ENCODE data around the gene HOXC9.

HOXC9 gene

DNA sequence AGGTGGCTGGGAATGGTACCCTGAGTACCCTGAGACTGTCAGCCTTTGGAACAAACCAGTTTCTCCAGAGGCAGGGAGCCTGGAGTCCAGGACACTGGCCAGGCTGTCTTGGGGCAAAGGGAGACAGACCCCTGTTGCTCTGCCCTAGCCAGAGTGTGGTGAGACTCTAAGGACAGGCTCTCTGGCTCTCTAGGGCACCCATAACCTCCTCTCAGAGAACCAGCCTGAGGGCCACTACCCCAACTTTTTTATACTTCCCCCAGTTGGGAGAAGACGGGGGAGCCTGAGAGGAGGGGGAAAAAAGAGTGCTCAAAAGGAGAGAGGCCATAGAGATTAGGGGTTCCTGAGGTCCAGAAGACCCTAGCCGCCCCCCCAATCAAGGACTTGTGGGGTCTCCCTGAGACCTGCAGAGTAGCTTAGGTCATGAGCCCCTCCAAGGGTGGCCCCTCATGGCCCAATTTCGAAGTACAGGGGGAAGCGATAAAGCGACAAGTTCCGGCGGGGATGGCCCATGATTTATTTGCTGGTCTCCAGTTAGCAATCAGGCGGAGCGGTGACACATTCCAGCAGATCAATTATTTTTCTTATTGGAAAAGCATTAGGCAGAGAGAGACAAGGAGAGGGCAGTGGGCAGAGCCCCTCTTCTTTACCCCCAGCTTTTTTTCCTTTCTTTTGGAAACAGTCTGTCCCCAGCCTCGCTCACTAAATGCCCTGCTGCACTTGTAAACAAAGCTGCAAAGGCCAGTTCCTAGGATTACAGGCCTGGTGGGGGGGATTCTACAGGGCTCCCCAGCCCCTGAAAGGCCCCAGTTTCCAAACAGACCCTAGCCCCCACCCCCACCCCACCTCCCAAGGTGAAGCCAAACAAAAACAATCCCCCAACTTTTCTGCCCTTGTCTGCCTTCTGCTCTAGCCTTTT, 10.4 kb downstream of the HOXC9 start:
- Histone ChIP-seq H3K27ac (ENCODE audit: low read depth in 2 of 2, low read length in 2 of 2) (no peak overlapping the region), H3K4me3 (ENCODE audit: low read length in 2 of 2) (no peak overlapping the region), H3K27me3 (ENCODE audit: control insufficient read depth in 2 of 2, insufficient read depth in 2 of 2, low read length in 2 of 2) (peaks cover 81 to 83% of the 10 kb centered on the region in 2 donors), H3K4me1 (ENCODE audit: control insufficient read depth in 2 of 2, insufficient read depth in 2 of 2, low read length in 2 of 2) (peaks cover 4 to 5% of the 10 kb centered on the region in 2 donors), H3K36me3 (ENCODE audit: control insufficient read depth in 2 of 2, insufficient read depth in 2 of 2, low read length in 2 of 2) (no peaks in the 10 kb centered on the region), H3K9ac (ENCODE audit: low read depth in 1 of 2, low read length in 2 of 2) (no peak overlapping the region), H3K9me3 (ENCODE audit: control insufficient read depth in 2 of 2, low read length in 2 of 2) (no peaks in the 10 kb centered on the region)

DNA sequence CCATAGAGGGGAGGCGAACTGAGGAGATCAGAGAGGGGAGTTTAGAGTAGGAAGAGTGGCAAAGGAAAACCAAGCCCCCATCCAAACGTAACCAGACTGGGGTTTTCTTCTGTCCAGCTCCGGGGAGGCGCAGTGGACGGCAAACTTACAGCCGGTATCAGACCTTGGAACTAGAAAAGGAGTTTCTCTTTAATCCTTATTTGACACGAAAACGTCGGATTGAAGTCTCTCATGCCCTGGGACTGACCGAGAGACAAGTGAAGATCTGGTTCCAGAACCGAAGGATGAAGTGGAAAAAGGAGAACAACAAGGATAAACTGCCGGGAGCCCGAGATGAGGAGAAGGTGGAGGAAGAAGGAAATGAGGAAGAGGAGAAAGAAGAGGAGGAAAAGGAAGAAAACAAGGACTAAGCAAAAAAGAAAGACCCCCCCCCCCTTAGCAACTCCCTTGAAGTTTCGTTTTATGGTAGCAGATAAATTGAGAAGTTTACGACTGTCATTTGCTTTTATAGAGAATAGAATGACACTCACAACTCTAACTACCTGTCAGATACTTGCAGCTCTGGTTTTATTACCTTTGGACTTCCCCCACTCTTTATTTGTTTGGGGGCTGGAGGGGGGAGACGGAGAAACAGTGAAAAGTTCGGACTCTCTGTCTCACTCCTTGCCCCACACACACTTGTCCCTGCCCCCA, 11.2 kb downstream of the HOXC9 start:
- Histone ChIP-seq H3K27ac (ENCODE audit: low read depth in 2 of 2, low read length in 2 of 2) (no peak overlapping the region), H3K9ac (ENCODE audit: low read depth in 1 of 2, low read length in 2 of 2) (no peak overlapping the region), H3K9me3 (ENCODE audit: control insufficient read depth in 2 of 2, low read length in 2 of 2) (no peaks in the 10 kb centered on the region), H3K4me3 (ENCODE audit: low read length in 2 of 2) (no peak overlapping the region), H3K36me3 (ENCODE audit: control insufficient read depth in 2 of 2, insufficient read depth in 2 of 2, low read length in 2 of 2) (no peaks in the 10 kb centered on the region), H3K27me3 (ENCODE audit: control insufficient read depth in 2 of 2, insufficient read depth in 2 of 2, low read length in 2 of 2) (peaks cover 83% of the 10 kb centered on the region in 2 donors), H3K4me1 (ENCODE audit: control insufficient read depth in 2 of 2, insufficient read depth in 2 of 2, low read length in 2 of 2) (peaks cover 4 to 5% of the 10 kb centered on the region in 2 donors)

GRCh38 chr12:54011665-54012532, 11.9 kb downstream of the HOXC9 start:
- Histone ChIP-seq H3K27ac (ENCODE audit: low read depth in 2 of 2, low read length in 2 of 2) (no peak overlapping the region), H3K27me3 (ENCODE audit: control insufficient read depth in 2 of 2, insufficient read depth in 2 of 2, low read length in 2 of 2) (peaks cover 78% of the 10 kb centered on the region in 2 donors), H3K4me3 (ENCODE audit: low read length in 2 of 2) (no peak overlapping the region), H3K9ac (ENCODE audit: low read depth in 1 of 2, low read length in 2 of 2) (no peak overlapping the region), H3K36me3 (ENCODE audit: control insufficient read depth in 2 of 2, insufficient read depth in 2 of 2, low read length in 2 of 2) (no peaks in the 10 kb centered on the region), H3K4me1 (ENCODE audit: control insufficient read depth in 2 of 2, insufficient read depth in 2 of 2, low read length in 2 of 2) (peaks cover 0 to 2% of the 10 kb centered on the region in 2 donors), H3K9me3 (ENCODE audit: control insufficient read depth in 2 of 2, low read length in 2 of 2) (no peaks in the 10 kb centered on the region)

DNA sequence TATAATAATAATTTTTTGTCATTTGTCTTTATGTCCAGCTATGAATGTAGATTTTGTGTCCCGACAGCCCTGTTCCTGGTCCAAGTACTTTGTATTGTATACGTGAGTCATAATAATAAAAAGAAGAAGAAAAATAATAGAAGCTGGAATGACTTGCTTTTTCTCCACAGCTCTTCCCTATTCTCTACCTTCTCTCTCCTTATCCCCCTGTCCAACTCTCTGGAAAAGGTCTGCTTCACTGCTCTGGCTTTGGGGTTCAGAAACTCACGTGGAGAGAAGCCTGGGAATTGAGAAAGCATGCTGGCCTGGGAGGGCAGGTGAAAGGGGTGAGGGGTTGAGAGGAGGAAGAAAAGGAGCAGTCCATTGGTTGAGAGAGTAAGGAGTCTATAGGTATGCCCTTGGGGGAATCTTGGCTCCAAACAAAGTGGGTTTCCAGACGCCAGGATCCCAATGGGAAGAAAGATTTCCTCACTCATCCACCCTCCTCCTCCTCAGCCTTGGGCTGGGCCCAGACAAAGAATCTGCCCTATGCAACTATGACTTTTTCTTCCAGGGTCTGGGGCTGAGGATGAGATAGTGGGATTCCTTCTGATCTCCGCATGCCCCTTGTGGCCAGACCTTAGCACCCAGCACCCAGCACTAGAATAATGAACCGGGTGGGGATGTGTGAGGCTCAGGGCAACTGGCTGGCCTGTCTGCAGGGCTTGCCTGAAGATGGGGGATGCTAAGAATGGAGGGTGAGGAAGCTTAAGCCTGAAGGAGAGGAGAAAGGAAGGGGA, 12.9 kb downstream of the HOXC9 start:
- H3K9me3 ChIP-seq (ENCODE audit: control insufficient read depth in 2 of 2, low read length in 2 of 2) = no peaks in the 10 kb centered on the region
- H3K36me3 ChIP-seq (ENCODE audit: control insufficient read depth in 2 of 2, insufficient read depth in 2 of 2, low read length in 2 of 2) = no peaks in the 10 kb centered on the region
- no peak overlapping the region for H3K4me3 ChIP-seq (ENCODE audit: low read length in 2 of 2)
- peaks cover 74 to 77% of the 10 kb centered on the region in 2 donors for H3K27me3 ChIP-seq (ENCODE audit: control insufficient read depth in 2 of 2, insufficient read depth in 2 of 2, low read length in 2 of 2)
- H3K4me1 ChIP-seq (ENCODE audit: control insufficient read depth in 2 of 2, insufficient read depth in 2 of 2, low read length in 2 of 2) = peaks cover 2% of the 10 kb centered on the region in 2 donors
- no peak overlapping the region for H3K27ac ChIP-seq (ENCODE audit: low read depth in 2 of 2, low read length in 2 of 2)
- no peak overlapping the region for H3K9ac ChIP-seq (ENCODE audit: low read depth in 1 of 2, low read length in 2 of 2)

DNA sequence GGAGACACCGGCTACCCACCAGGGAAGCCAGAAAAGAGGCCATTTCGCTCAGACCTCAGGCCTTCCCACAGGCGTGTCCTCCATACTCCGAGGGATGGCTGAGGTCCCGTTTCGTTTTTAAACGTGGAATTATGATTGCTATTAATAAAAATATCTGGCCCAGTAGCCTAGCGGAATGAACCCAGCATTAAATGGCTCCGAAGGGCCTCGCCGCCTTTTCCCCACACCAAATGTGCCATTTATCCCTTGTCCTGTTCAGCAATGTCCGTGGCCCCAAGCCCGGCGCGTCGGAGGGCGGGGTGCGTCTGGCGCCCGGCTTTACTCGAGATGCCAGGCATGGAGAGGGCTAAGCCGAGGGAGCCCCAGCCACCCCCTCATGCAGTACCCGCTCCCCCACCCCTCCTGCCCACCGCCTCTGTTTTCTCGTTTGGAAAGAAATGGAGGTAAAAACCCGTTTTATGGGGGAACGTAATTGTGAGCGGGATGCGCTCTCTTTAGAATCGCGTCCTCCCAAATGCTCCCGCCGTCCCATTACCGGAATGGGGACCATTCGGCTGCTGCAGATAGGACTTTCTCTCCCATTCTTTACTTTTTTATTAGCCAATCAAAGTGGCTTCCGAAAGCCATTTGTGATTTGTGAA, 14.5 kb downstream of the HOXC9 start:
- Histone ChIP-seq H3K27me3 (ENCODE audit: control insufficient read depth in 2 of 2, insufficient read depth in 2 of 2, low read length in 2 of 2) (peaks cover 73 to 80% of the 10 kb centered on the region in 2 donors), H3K4me1 (ENCODE audit: control insufficient read depth in 2 of 2, insufficient read depth in 2 of 2, low read length in 2 of 2) (peaks cover 2% of the 10 kb centered on the region in 2 donors), H3K9ac (ENCODE audit: low read depth in 1 of 2, low read length in 2 of 2) (no peak overlapping the region), H3K27ac (ENCODE audit: low read depth in 2 of 2, low read length in 2 of 2) (no peak overlapping the region), H3K9me3 (ENCODE audit: control insufficient read depth in 2 of 2, low read length in 2 of 2) (no peaks in the 10 kb centered on the region), H3K36me3 (ENCODE audit: control insufficient read depth in 2 of 2, insufficient read depth in 2 of 2, low read length in 2 of 2) (no peaks in the 10 kb centered on the region), H3K4me3 (ENCODE audit: low read length in 2 of 2) (no peak overlapping the region)

DNA sequence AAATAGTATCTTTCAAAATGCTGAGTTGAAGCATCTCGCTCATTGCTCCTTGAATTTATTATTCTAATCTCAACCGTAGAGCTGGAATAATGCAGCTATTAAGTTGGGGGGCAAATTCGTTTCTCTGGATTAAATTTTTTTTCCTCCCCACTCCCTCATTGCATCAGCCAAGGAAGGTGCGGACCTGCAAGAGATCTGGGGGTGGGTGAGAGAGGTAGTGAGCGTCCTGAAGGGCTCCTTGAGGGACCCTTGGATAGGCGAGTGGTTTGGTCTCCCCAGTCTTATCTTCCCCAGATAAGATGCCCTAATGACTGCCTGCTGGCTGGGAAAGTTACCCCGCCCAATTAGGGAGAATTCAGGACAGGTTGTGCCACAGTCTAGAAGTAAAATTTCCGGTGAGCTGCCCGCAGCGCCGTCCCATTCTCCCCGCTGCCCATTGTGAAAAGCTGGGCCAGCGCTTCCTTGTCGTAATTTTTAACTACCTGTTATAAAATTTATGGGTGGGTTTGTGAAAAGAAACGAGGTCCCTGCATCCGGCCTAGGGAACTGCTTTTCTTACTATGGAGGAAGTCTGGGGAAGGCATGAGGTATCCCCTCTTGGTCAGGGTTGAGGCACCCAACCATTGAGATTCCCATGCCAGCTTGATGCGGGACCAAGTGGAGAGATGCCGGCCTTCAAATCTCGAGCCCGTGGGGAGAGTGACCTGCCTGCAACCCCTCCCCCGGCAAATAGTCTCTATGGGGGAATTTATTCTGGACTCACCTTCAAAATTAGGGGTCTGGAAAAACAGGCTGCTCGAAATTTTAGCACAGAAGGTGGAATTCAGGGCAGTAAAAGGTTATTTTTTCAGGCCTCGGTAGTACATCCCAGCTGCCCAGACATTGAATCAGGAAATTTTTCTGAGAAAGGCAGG, 15.3 kb downstream of the HOXC9 start:
- H3K27me3 ChIP-seq (ENCODE audit: control insufficient read depth in 2 of 2, insufficient read depth in 2 of 2, low read length in 2 of 2) = peaks cover 72 to 80% of the 10 kb centered on the region in 2 donors
- no peaks in the 10 kb centered on the region for H3K36me3 ChIP-seq (ENCODE audit: control insufficient read depth in 2 of 2, insufficient read depth in 2 of 2, low read length in 2 of 2)
- peaks cover 2% of the 10 kb centered on the region in 2 donors for H3K4me1 ChIP-seq (ENCODE audit: control insufficient read depth in 2 of 2, insufficient read depth in 2 of 2, low read length in 2 of 2)
- H3K9me3 ChIP-seq (ENCODE audit: control insufficient read depth in 2 of 2, low read length in 2 of 2) = no peaks in the 10 kb centered on the region
- H3K27ac ChIP-seq (ENCODE audit: low read depth in 2 of 2, low read length in 2 of 2) = no peak overlapping the region
- H3K4me3 ChIP-seq (ENCODE audit: low read length in 2 of 2) = no peak overlapping the region
- no peak overlapping the region for H3K9ac ChIP-seq (ENCODE audit: low read depth in 1 of 2, low read length in 2 of 2)

DNA sequence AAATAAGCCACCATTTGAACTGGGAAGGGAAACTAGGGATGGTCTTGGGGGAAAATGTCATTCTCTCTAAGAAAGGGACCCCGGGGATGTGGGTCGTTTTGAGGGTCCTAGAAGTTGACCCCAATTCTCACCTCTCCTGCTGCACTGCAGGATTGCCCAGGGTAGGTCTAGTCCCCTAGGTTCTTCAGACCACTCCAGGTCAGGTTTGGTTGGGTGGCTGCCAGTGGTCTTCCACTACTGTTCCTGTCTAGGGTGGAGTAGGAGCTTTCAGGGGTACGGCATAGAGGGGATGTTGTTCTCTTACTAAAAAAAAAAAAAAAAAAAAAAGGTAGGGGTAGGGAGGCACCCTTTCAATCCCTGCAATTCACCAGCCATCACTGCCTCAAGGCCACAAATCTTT, 16.1 kb downstream of the HOXC9 start:
- Histone ChIP-seq H3K9me3 (ENCODE audit: control insufficient read depth in 2 of 2, low read length in 2 of 2) (no peaks in the 10 kb centered on the region), H3K4me1 (ENCODE audit: control insufficient read depth in 2 of 2, insufficient read depth in 2 of 2, low read length in 2 of 2) (peaks cover 2% of the 10 kb centered on the region in 2 donors), H3K27me3 (ENCODE audit: control insufficient read depth in 2 of 2, insufficient read depth in 2 of 2, low read length in 2 of 2) (peaks cover 70 to 79% of the 10 kb centered on the region in 2 donors), H3K36me3 (ENCODE audit: control insufficient read depth in 2 of 2, insufficient read depth in 2 of 2, low read length in 2 of 2) (no peaks in the 10 kb centered on the region), H3K9ac (ENCODE audit: low read depth in 1 of 2, low read length in 2 of 2) (no peak overlapping the region), H3K27ac (ENCODE audit: low read depth in 2 of 2, low read length in 2 of 2) (no peak overlapping the region), H3K4me3 (ENCODE audit: low read length in 2 of 2) (no peak overlapping the region)

DNA sequence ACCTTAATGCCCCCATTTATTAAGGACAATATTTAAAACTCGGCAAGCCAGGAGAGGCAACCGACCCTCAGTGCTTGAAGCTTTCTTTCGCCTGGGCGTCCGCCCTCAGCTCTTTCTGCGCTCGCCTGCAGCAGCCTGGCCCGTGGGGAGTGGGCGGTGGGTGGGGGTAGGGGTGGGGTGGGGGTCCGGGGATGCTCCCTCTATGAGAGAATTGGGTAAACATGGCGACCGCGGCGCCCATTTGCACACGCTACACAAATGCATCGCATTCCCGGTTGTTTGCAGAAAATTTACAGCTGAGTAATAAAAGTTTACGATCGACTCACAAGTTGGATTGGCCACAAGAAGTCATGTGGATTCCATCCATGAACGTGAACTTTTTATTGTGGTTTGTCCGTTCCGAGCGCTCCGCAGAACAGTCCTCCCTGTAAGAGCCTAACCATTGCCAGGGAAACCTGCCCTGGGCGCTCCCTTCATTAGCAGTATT, 16.6 kb downstream of the HOXC9 start:
- H3K4me1 ChIP-seq (ENCODE audit: control insufficient read depth in 2 of 2, insufficient read depth in 2 of 2, low read length in 2 of 2) = peaks cover 0 to 2% of the 10 kb centered on the region in 2 donors
- no peak overlapping the region for H3K9ac ChIP-seq (ENCODE audit: low read depth in 1 of 2, low read length in 2 of 2)
- H3K27ac ChIP-seq (ENCODE audit: low read depth in 2 of 2, low read length in 2 of 2) = no peak overlapping the region
- no peaks in the 10 kb centered on the region for H3K9me3 ChIP-seq (ENCODE audit: control insufficient read depth in 2 of 2, low read length in 2 of 2)
- H3K27me3 ChIP-seq (ENCODE audit: control insufficient read depth in 2 of 2, insufficient read depth in 2 of 2, low read length in 2 of 2) = peaks cover 71 to 79% of the 10 kb centered on the region in 2 donors
- H3K36me3 ChIP-seq (ENCODE audit: control insufficient read depth in 2 of 2, insufficient read depth in 2 of 2, low read length in 2 of 2) = no peaks in the 10 kb centered on the region
- H3K4me3 ChIP-seq (ENCODE audit: low read length in 2 of 2) = no peak overlapping the region
